ENCODE measurements around the gene RAB7B. TPM values are rescaled to one million over a fixed set of nuclear protein-coding genes. Genes with fewer than 3 reads are reported as not detected.

Gene RAB7B
- total RNA-seq, 6 experiments from 2014 or later = 0.14 to 1.4 (median 0.37) TPM

- Histone ChIP-seq H3K27me3 (no peaks in the 10 kb centered on the region), H3K9me3 (no peaks in the 10 kb centered on the region), H3K36me3 (no peaks in the 10 kb centered on the region), H3K27ac (no peak overlapping the region), H3K4me3 (no peak overlapping the region), H3K4me1 (no peaks in the 10 kb centered on the region)
- DNase-seq = peak in 1 of 3 donors; percentile 28
- intact Hi-C loops (cut with DNase I) = no loop called here
- WGBS (ENCODE audit: insufficient coverage, low coverage, low lambda C conversion rate, missing lambda C conversion rate) = 86% methylated on average over 11 of the region's 16 CpGs
- TF ChIP-seq CTCF (IDR thresholded peaks at IDR 0.05) = no peak
- no peak for TF ChIP-seq POLR2A (IDR thresholded peaks at IDR 0.05)
- no peak for ATAC-seq
Measured at GRCh38 chr1:205963352-205964155, 39.6 kb downstream of the RAB7B start.

DNA sequence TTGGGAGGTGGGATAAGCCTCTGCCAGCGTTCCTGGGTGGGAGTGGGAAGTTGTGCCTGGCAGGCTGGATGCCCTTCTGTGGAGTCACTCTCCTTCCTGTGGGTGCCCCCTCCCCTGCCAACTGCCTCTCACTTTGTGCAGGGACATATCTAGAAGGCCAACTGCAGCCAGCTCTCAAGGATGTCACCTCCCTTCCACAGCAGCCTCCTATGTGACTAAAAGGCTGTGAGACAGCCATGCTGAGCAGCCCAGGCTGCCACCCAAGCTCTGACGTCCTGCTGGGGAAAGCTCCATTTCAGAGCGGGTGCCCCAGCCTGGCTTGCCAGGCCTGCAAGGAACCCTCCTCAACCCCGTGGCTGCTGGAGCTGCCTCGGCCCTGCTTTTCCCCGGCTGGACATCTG, 40.4 kb downstream of the RAB7B start:
- intact Hi-C loops (cut with DNase I) = no loop called here
- ATAC-seq (no peak), DNase-seq (peak in 1 of 3 donors; percentile 32)
- TF ChIP-seq CTCF (IDR thresholded peaks at IDR 0.05) (no peak), POLR2A (IDR thresholded peaks at IDR 0.05) (no peak)
- Histone ChIP-seq H3K9me3 (no peaks in the 10 kb centered on the region), H3K27ac (no peak overlapping the region), H3K4me1 (no peaks in the 10 kb centered on the region), H3K27me3 (no peaks in the 10 kb centered on the region), H3K4me3 (no peak overlapping the region), H3K36me3 (no peaks in the 10 kb centered on the region)
- 89% methylated on average over 5 of the region's 6 CpGs for whole genome bisulfite sequencing (ENCODE audit: insufficient coverage, low coverage, low lambda C conversion rate, missing lambda C conversion rate)

DNA sequence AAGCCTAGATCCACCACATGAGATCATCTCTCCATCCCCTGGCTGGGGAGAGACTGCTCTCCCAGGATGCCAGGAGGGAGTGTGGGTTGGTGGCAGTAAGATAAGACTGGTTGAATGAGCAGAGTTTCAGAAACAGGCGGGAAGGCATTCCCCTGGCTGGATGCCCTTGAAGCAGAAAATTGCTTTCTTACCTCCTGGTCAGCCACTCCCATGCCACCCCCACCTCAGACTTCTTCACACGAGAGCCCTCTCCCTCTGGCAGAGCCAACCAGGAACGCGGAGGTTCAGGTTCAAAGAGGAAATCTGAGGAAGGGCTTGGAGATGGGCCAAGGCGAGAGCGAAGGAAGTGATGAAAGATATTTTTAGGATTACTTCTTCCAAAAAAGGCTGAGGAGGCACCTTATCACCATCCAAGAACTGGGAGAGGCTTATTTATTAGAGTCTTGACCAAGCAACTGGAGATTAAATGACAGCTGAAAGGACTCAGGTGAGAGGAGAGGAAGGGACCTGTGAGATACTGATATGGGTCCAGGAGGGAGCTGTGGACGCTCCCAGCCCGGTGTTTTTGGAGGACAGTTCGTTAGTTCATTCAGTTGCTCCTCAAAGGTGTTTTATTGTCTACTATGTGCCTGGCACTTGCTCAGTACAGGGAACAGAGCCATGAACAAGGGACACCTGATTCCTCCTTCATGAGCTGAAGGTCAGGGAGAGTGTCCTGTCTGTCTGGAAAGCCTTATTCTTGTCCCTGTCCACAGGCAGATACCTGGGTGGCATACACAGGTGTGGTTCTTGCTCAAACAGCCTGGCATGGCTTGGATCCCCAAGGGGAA, 41.0 kb downstream of the RAB7B start:
- DNase-seq = no peak
- intact Hi-C loops (cut with DNase I) = no loop called here

GRCh38 chr1:205961405-205961804, 41.8 kb downstream of the RAB7B start:
- Histone ChIP-seq H3K27me3 (no peaks in the 10 kb centered on the region), H3K4me3 (no peak overlapping the region), H3K9me3 (no peaks in the 10 kb centered on the region), H3K4me1 (no peaks in the 10 kb centered on the region), H3K36me3 (no peaks in the 10 kb centered on the region), H3K27ac (no peak overlapping the region)
- ATAC-seq (peak; percentile 11 to 69 (median 32)), DNase-seq (no peak)
- 51% methylated on average over 2 of the region's 2 CpGs for WGBS (ENCODE audit: insufficient coverage, low coverage, low lambda C conversion rate, missing lambda C conversion rate)
- intact Hi-C loops (cut with DNase I) = no loop called here
- TF ChIP-seq CTCF (IDR thresholded peaks at IDR 0.05) (no peak), POLR2A (IDR thresholded peaks at IDR 0.05) (no peak)

More for the DNA sequence above, 41.0 kb downstream of the RAB7B start:
- ATAC-seq = no peak
- Histone ChIP-seq H3K4me3 (no peak overlapping the region), H3K36me3 (no peaks in the 10 kb centered on the region), H3K9me3 (no peaks in the 10 kb centered on the region), H3K27ac (no peak overlapping the region), H3K4me1 (no peaks in the 10 kb centered on the region), H3K27me3 (no peaks in the 10 kb centered on the region)
- WGBS (ENCODE audit: insufficient coverage, low coverage, low lambda C conversion rate, missing lambda C conversion rate) = 43% methylated on average over 8 of the region's 9 CpGs
- TF ChIP-seq CTCF (IDR thresholded peaks at IDR 0.05) (no peak), POLR2A (IDR thresholded peaks at IDR 0.05) (no peak)

All from right lobe of liver (tissue), 6 donors.